Measurements from ENCODE around the gene NELL1. TPM values are rescaled to one million over a fixed set of nuclear protein-coding genes. Genes with fewer than 3 reads are reported as not detected.

Gene NELL1
- total and polyA plus RNA-seq, 10 donors = 0.20 TPM; not detected in 9

DNA sequence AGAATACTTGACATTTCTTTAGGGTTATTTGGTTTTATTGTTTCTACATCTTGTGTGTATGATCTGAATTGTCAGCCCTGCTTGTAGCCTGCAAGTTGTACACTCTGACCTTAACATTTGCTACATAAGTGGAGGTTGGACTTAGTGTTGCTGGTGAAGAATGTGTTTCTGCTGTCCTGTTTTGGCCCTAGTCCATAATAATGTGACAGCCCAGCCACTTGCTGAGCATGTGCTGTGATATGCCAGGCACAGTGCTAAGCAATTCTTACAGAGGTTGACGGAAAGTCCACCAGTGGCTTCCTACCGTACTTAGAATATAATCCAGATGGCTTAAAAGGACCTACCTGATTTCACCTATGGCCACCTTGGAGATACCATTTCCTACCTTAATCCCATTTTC, 526.6 kb downstream of the NELL1 start:
- WGBS, 5 donors = 39 to 65% (median 46%) methylated on average over 2 of the region's 2 CpGs
- Histone ChIP-seq H3K4me3 (no peak overlapping the region), H3K27ac (no peak overlapping the region), H3K36me3 (no peaks in the 10 kb centered on the region), H3K4me1 (no peaks in the 10 kb centered on the region), H3K9me3 (peaks cover 0 to 11% (median 3%) of the 10 kb centered on the region in 8 donors), H3K27me3 (replicated peaks in 1 of 7) (no peaks in the 10 kb centered on the region)
- no peak for DNase-seq
- TF ChIP-seq POLR2AphosphoS5 (IDR thresholded peaks at IDR 0.05) (no peak), POLR2A (IDR thresholded peaks at IDR 0.05) (no peak), CTCF (IDR thresholded peaks at IDR 0.05 in 8 of 11, conservative IDR thresholded peaks at IDR 0.05 in 3 of 11) (no peak)
- intact Hi-C loops (cut with DNase I; ENCODE audit: low total_unique reads) = no loop called here

GRCh38 chr11:21198498-21198897, 529.1 kb downstream of the NELL1 start:
- Histone ChIP-seq H3K27ac (no peak overlapping the region), H3K9me3 (peaks cover 0 to 23% (median 11%) of the 10 kb centered on the region in 8 donors), H3K4me1 (no peaks in the 10 kb centered on the region), H3K36me3 (no peaks in the 10 kb centered on the region), H3K4me3 (no peak overlapping the region), H3K27me3 (replicated peaks in 1 of 7) (no peaks in the 10 kb centered on the region)
- DNase-seq = no peak
- intact Hi-C loops (cut with DNase I; ENCODE audit: low total_unique reads) = no loop called here
- TF ChIP-seq CTCF (IDR thresholded peaks at IDR 0.05 in 8 of 11, conservative IDR thresholded peaks at IDR 0.05 in 3 of 11) (no peak), POLR2A (IDR thresholded peaks at IDR 0.05) (no peak), POLR2AphosphoS5 (IDR thresholded peaks at IDR 0.05) (no peak)
- WGBS, 5 donors = 55 to 79% (median 70%) methylated on average over 3 of the region's 3 CpGs

DNA sequence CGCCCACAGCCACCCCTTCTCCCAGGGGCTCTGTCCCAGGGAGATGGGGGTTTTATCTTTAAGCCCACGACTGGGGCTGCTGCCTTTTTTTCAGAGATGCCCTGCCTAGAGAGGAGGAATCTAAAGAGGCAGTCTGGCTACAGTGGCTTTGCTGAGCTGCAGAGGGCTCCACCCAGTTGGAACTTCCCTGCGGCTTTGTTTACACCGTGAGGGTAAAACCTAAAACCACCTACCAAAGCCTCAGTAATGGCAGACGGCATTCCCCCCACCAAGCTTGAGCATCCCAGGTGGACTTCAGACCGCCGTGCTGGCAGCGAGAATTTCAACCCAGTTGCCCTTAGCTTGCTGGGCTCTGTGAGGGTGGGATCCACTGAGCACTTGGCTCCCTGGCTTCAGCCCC, 535.8 kb downstream of the NELL1 start:
- Histone ChIP-seq H3K27ac (no peak overlapping the region), H3K36me3 (no peaks in the 10 kb centered on the region), H3K4me1 (no peaks in the 10 kb centered on the region), H3K9me3 (peaks cover 0 to 22% (median 11%) of the 10 kb centered on the region in 8 donors), H3K27me3 (replicated peaks in 1 of 7) (no peaks in the 10 kb centered on the region), H3K4me3 (no peak overlapping the region)
- WGBS, 5 donors = 78 to 88% (median 82%) methylated on average over 8 of the region's 8 CpGs
- intact Hi-C loops (cut with DNase I; ENCODE audit: low total_unique reads) = no loop called here
- DNase-seq = no peak
- TF ChIP-seq POLR2A (IDR thresholded peaks at IDR 0.05) (no peak), POLR2AphosphoS5 (IDR thresholded peaks at IDR 0.05) (no peak), CTCF (IDR thresholded peaks at IDR 0.05 in 8 of 11, conservative IDR thresholded peaks at IDR 0.05 in 3 of 11) (no peak)

GRCh38 chr11:21225860-21226259, 556.5 kb downstream of the NELL1 start:
- TF ChIP-seq POLR2AphosphoS5 (IDR thresholded peaks at IDR 0.05) (no peak), CTCF (IDR thresholded peaks at IDR 0.05 in 8 of 11, conservative IDR thresholded peaks at IDR 0.05 in 3 of 11) (no peak), POLR2A (IDR thresholded peaks at IDR 0.05) (no peak)
- H3K27me3 ChIP-seq (replicated peaks in 1 of 7) = no peaks in the 10 kb centered on the region
- no peaks in the 10 kb centered on the region for H3K36me3 ChIP-seq
- H3K9me3 ChIP-seq = peaks cover 0 to 23% (median 6%) of the 10 kb centered on the region in 8 donors
- H3K4me3 ChIP-seq = no peak overlapping the region
- intact Hi-C loops (cut with DNase I; ENCODE audit: low total_unique reads) = no loop called here
- no peak overlapping the region for H3K27ac ChIP-seq
- 56 to 96% (median 95%) methylated on average over 3 of the region's 3 CpGs for WGBS, 5 donors
- no peaks in the 10 kb centered on the region for H3K4me1 ChIP-seq
- DNase-seq = no peak

Data from spleen (tissue), 11 donors.